ENCODE measurements around the gene SLC6A4.
"Not testable (repeated sequence)": the region's sequence is repeated elsewhere in the genome, so short reads cannot be mapped to it uniquely, and the experiment has no call there.

SLC6A4 gene

DNA sequence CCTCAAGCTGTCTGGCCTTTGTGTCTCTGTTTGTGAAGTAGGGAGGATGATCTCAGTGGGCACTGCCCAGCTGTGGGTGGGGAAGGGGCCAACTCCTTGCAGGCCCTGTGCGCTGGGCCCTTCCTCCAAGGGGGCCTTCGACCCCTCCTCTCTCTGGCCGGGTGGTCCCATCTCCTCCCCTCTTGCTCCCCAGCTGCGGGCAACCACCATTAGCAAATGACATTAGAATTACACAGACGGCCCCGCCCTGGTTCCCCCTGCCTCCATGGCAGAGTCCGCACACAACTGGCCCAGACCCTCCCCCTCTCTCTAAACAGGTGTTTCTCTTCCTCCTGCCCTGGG is 2.5 kb upstream of the SLC6A4 start:
- FAIRE-seq = no peak

DNA sequence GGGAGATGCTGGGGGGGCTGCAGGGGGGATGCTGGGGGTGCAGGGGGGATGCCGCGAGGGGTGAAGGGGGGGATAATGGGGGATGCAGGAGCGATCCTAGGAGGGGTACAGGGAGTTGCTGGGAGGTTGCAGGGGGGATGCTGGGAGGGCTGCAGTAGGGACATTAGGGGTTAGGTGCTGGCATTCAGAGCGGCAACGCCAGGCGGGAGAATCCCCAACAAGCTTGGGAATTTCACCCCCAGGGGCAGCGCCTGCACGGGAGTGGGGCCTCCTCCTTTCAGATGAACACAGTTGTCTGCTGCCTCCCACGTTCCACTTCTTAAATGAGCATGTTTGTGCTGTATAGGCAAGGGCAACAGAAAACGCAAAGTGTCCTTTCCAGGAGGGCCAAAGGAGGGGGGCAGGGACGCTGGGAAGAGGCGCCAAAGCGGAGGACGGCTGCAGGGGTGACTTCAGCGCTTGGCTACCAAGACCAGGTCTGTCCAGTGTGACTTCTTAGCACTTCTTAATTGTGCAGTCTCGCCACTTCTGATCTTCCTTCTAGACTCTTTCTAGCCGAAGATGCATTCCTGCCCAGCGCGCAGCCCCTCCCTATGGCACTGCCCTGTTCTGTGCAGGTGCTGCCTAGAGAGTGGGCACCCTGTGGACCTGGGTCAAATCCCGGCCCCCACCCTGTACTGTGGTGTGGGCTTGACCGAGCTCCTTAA is 2.0 kb upstream of the SLC6A4 start:
- FAIRE-seq = no peak

DNA sequence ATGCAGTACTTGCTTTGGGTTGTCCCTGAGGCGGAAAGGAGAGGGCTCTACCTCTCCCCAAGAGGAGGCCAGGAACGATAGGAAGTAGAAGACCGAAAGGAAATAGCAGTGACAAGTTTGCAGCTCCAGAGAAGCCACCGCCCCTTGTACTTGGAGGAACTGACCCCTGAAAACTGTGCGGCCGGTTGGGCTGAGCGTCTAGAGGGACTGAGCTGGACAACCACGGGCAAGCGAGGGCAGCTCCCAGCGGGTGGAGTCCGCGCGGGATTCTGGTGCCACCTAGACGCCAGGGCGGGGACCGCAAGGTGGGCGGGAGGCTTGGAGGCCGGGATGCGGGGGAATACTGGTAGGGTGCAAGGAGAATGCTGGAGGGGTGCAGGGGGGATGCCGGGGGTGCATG is 1.3 kb upstream of the SLC6A4 start:
- no peak for FAIRE-seq

- no peak for FAIRE-seq
These were observed 764 bp upstream of the SLC6A4 start for GRCh38 chr17:30236297-30236624.

- no peak for FAIRE-seq
These were observed 533 bp downstream of the SLC6A4 start for GRCh38 chr17:30234964-30235363.

GRCh38 chr17:30234296-30234695 is 1.2 kb downstream of the SLC6A4 start:
- FAIRE-seq = no peak

DNA sequence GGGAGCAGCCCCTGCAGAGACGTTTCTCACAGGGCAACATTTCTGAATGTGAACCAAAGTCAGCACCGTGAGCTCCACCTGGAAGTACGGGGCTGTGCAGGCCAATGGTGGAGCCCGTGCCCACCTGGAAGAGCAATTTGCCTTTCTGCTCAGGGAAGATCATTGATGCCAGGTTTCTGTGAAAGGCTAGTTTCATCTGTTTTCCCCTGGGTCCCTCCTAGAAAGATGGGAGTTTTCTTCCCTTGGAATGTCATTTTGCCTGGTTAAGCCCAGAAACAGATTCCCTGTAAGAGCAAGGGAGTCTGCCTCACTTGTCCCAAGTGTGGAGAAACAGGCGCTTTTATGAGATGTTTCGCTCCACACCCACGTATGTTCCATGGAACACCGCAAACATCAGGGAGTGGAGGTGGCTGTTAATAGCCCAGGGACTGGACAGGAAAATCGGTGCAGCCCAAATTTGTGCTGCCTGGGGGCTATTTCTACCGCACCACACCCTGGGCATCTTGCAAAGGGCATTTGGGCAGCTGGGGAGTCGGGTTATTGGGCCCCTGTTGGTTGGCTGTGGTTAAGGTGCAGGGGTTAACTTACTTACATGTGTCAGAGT is 2.6 kb downstream of the SLC6A4 start:
- no peak for FAIRE-seq

GRCh38 chr17:30232015-30232823 is 3.3 kb downstream of the SLC6A4 start:
- no peak for FAIRE-seq

- FAIRE-seq = no peak
These were observed 4.8 kb downstream of the SLC6A4 start for GRCh38 chr17:30230596-30231125.

- not testable (repeated sequence) for FAIRE-seq
These were observed 5.5 kb downstream of the SLC6A4 start for GRCh38 chr17:30230009-30230408.

GRCh38 chr17:30229012-30229411 is 6.5 kb downstream of the SLC6A4 start:
- no peak for FAIRE-seq

- no peak for FAIRE-seq
These were observed 7.5 kb downstream of the SLC6A4 start for GRCh38 chr17:30228011-30228410.

DNA sequence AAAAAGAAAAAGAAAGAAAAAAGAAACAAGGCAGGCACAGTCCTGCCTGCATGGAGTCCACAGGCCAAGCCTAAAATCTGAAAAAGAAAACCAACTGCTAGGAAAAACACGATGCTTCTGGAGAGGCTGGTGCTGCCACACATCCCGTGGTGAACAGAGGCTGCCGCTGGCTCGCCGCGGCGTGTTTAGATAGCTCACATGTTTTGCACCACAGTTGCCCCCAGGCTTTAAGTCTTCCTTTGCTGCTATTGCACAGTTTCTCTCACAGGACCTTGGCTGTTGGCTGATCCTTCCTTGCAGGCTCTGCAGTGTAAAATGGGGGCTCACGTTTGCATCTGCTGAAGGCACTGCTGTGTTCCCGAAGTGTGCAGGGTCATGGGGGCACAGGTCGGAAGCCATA is 8.6 kb downstream of the SLC6A4 start:
- FAIRE-seq = no peak

GRCh38 chr17:30225919-30226553 is 9.5 kb downstream of the SLC6A4 start:
- FAIRE-seq = no peak

DNA sequence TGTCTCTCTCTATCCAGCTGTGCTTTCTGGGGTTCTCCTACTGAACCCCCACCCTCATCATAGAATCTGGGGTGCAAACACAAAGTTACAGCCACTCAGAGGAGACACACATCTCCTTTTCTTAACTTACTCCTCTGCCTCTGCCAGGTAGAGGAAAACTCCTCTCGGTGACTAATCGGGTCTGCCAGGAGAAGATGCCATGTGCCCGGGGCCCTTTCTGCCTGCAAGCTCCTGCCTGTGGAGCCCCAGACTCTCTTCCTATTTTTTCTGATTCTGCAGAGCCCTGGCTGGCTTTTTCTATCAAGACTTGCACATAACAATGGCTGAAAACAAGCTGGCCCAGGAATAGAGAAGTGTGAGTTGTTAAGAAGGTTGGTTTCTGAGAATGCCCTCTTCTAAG is 10.4 kb downstream of the SLC6A4 start:
- no peak for FAIRE-seq

DNA sequence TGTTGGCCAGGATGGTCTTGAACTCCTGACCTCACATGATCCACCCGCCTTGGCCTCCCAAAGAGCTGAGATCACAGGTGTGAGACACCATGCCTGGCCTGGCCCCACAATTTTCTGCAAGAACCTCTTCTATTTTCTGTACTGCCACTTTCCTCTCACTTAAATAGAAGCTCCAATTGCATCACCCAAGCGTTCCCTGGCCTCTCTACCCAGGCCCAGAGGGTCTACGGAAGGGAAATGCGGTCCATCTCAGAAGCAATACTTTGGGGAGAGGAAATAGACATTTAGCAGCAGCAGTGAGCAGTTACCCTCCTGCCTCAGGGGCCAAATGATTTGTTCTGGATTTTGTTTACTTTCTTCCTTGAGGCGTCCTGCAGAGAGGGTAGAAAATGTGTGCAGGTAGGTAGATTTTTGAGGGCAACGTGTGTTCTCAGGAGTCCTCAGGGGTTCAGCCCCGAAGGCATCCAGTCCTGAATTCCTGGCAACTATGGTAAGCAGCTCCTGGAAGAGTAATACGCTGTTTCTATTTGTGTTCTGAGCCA is 11.0 kb downstream of the SLC6A4 start:
- FAIRE-seq = no peak

DNA sequence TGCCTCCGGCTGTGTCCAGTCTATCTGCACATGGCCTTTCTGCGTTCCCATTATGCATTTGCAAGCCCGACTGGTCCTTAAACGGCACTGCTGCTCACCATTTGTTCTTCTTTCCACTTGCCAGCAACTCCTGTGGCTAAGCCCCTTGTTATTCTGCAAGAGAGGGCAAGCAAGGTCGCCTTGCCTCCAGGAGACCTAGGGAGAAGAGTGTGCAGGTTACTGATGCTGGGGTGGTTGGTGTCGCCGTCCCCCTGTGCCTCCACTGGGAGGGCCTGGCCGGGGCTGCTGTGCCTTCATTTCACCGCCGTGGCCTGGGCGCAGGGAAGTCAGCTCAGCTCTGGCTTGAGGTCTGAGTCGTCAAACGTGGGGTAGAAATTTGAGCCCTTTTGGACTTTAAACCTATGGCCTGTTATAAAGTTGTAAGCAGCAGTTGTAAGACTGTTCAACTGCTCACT is 12.7 kb downstream of the SLC6A4 start:
- no peak for FAIRE-seq

DNA sequence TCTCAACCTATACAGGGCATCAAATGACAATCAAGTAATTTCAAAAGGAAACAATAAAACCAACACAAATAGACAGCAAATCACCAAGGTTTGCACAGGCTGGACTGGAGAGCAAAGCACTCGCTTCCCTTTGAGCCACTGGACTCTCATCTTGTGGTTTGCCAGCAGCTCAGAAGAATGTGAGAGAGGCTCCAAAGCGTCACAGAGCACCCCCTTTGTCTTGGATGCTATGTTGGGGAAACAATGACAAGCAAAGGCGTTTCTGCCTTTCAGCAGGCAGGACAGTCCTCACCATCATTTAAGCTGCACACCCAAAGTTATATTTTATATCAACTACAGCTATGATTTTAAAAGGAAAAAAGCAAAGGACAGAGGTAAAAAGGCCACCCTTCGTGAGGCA is 13.2 kb downstream of the SLC6A4 start:
- FAIRE-seq = no peak

- FAIRE-seq = no peak
These were observed 14.2 kb downstream of the SLC6A4 start for GRCh38 chr17:30221346-30221745.

DNA sequence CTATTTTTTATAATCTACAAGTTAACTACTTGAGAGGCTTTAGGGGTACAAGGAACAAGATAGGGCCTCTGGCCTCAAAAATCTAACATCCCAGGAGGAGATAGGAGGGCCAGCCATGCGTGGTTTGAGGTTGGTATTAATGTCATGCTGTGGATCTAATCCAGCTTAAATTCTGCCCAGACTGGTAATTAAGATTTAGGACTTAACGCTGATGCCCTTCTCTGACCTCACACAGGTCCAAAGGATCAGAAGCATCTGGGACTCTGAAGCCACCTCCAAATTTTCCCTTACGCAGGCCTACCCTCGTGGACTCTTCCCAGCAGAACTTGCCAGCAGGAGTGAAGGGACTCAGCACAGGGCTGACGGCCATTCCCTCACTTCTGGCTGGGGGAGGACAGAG is 15.1 kb downstream of the SLC6A4 start:
- no peak for FAIRE-seq

GRCh38 chr17:30219833-30220232 is 15.7 kb downstream of the SLC6A4 start:
- FAIRE-seq = no peak

DNA sequence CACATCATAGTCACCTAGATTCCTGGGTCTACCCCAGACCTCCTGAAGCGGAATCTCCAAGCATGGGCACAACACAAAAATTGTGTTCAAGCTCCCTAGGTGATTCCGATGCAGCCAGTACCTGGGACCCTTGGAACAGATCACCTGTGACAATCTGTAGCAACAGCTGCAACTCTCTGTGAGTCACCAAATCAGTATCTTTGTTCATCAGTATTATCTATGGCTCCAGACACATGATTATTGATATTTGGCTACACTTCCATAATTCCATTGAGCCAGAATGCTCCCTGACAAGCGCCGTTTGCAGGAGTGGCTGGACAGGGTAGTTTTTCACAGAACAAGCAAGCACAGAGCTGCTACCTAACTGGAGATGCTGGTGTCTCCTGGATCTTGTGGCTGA is 16.2 kb downstream of the SLC6A4 start:
- FAIRE-seq = no peak

GRCh38 chr17:30218799-30219198 is 16.7 kb downstream of the SLC6A4 start:
- FAIRE-seq = no peak

Data from G401.6 (cell line).